CD4-positive, alpha-beta T cell treated with Interleukin-6 for 4 hours (primary cell): Measurements from ENCODE around the gene WDFY4.

Experiments
- DNase-seq: peaks from one replicate; pipeline ENCODE4 v3.0.0-alpha.2; 2020; ENCODE audit warnings: mixed read lengths

The WDFY4 gene

GRCh38 chr10:48819783-48820182 is 135.1 kb downstream of the WDFY4 start:
- no peak for DNase-seq

GRCh38 chr10:48820231-48820630 is 135.6 kb downstream of the WDFY4 start:
- no peak for DNase-seq

- DNase-seq = no peak
Measured at GRCh38 chr10:48820699-48821098, 136.0 kb downstream of the WDFY4 start.

GRCh38 chr10:48821111-48821510 is 136.4 kb downstream of the WDFY4 start:
- DNase-seq = no peak

- DNase-seq = no peak
Measured at GRCh38 chr10:48821692-48822091, 137.0 kb downstream of the WDFY4 start.

GRCh38 chr10:48833674-48834073 is 149.0 kb downstream of the WDFY4 start:
- DNase-seq = no peak

- no peak for DNase-seq
Measured at GRCh38 chr10:48834189-48834965, 149.7 kb downstream of the WDFY4 start.

GRCh38 chr10:48835781-48836180 is 151.1 kb downstream of the WDFY4 start:
- DNase-seq = no peak

- no peak for DNase-seq
Measured at GRCh38 chr10:48836605-48837004, 151.9 kb downstream of the WDFY4 start.

GRCh38 chr10:48838834-48839233 is 154.2 kb downstream of the WDFY4 start:
- no peak for DNase-seq

GRCh38 chr10:48839809-48840679 is 155.4 kb downstream of the WDFY4 start:
- DNase-seq = no peak

- DNase-seq = no peak
Measured at GRCh38 chr10:48842231-48842630, 157.6 kb downstream of the WDFY4 start.

- DNase-seq = no peak
Measured at GRCh38 chr10:48843198-48843597, 158.5 kb downstream of the WDFY4 start.

GRCh38 chr10:48844616-48845015 is 159.9 kb downstream of the WDFY4 start:
- no peak for DNase-seq

GRCh38 chr10:48845512-48845911 is 160.8 kb downstream of the WDFY4 start:
- no peak for DNase-seq

GRCh38 chr10:48847691-48848090 is 163.0 kb downstream of the WDFY4 start:
- no peak for DNase-seq

- DNase-seq = no peak
Measured at GRCh38 chr10:48856855-48857254, 172.2 kb downstream of the WDFY4 start.

GRCh38 chr10:48872234-48872633 is 187.6 kb downstream of the WDFY4 start:
- DNase-seq = no peak

- no peak for DNase-seq
Measured at GRCh38 chr10:48878091-48878490, 193.4 kb downstream of the WDFY4 start.

- no peak for DNase-seq
Measured at GRCh38 chr10:48879451-48879850, 194.8 kb downstream of the WDFY4 start.

GRCh38 chr10:48880016-48880705 is 195.5 kb downstream of the WDFY4 start:
- no peak for DNase-seq

- DNase-seq = no peak
Measured at GRCh38 chr10:48881937-48882336, 197.3 kb downstream of the WDFY4 start.

- DNase-seq = no peak
Measured at GRCh38 chr10:48882881-48883280, 198.2 kb downstream of the WDFY4 start.
